CMK (cell line): ENCODE measurements around the gene KCNH8.

Source experiments
- DNase-seq: peaks from one replicate; pipeline ENCODE4 v3.0.0-alpha.2; 2010; ENCODE audit warnings: low read depth

The KCNH8 gene

GRCh38 chr3:19250959-19251610, 102.8 kb downstream of the KCNH8 start:
- DNase-seq = no peak

GRCh38 chr3:19254189-19254588, 105.9 kb downstream of the KCNH8 start:
- no peak for DNase-seq

GRCh38 chr3:19254784-19255338, 106.6 kb downstream of the KCNH8 start:
- DNase-seq = no peak

- DNase-seq = no peak
These were observed 108.0 kb downstream of the KCNH8 start for GRCh38 chr3:19256313-19256712.

GRCh38 chr3:19263606-19264005, 115.3 kb downstream of the KCNH8 start:
- no peak for DNase-seq

- DNase-seq = no peak
These were observed 116.1 kb downstream of the KCNH8 start for GRCh38 chr3:19264424-19264823.

- no peak for DNase-seq
These were observed 118.7 kb downstream of the KCNH8 start for GRCh38 chr3:19267040-19267439.

- DNase-seq = no peak
These were observed 122.2 kb downstream of the KCNH8 start for GRCh38 chr3:19270481-19270880.

- DNase-seq = no peak
These were observed 124.0 kb downstream of the KCNH8 start for GRCh38 chr3:19272296-19272695.

- no peak for DNase-seq
These were observed 124.8 kb downstream of the KCNH8 start for GRCh38 chr3:19273091-19273490.

GRCh38 chr3:19274576-19274975, 126.3 kb downstream of the KCNH8 start:
- DNase-seq = no peak

GRCh38 chr3:19284974-19285373, 136.7 kb downstream of the KCNH8 start:
- no peak for DNase-seq

GRCh38 chr3:19293295-19293694, 145.0 kb downstream of the KCNH8 start:
- DNase-seq = no peak

GRCh38 chr3:19295208-19295607, 146.9 kb downstream of the KCNH8 start:
- DNase-seq = no peak

- no peak for DNase-seq
These were observed 183.6 kb downstream of the KCNH8 start for GRCh38 chr3:19331931-19332330.

GRCh38 chr3:19334120-19334519, 185.8 kb downstream of the KCNH8 start:
- no peak for DNase-seq

GRCh38 chr3:19338769-19339168, 190.5 kb downstream of the KCNH8 start:
- no peak for DNase-seq

- no peak for DNase-seq
These were observed 194.1 kb downstream of the KCNH8 start for GRCh38 chr3:19342389-19342788.

GRCh38 chr3:19346759-19347158, 198.4 kb downstream of the KCNH8 start:
- no peak for DNase-seq

GRCh38 chr3:19347671-19348070, 199.4 kb downstream of the KCNH8 start:
- DNase-seq = no peak

- no peak for DNase-seq
These were observed 200.2 kb downstream of the KCNH8 start for GRCh38 chr3:19348500-19348899.

GRCh38 chr3:19348941-19349564, 200.7 kb downstream of the KCNH8 start:
- peak; percentile 18 for DNase-seq

- DNase-seq = no peak
These were observed 209.6 kb downstream of the KCNH8 start for GRCh38 chr3:19357947-19358346.

- no peak for DNase-seq
These were observed 214.8 kb downstream of the KCNH8 start for GRCh38 chr3:19363071-19363470.
